Measurements from ENCODE around the gene KCNF1. TPM values are rescaled to one million over a fixed set of nuclear protein-coding genes. Genes with fewer than 3 reads are reported as not detected.

KCNF1 gene
- total RNA-seq, 8 experiments from 2014 or later, result 0.15 to 3.8 (median 1.6) TPM

- ATAC-seq (replicated peaks in 6 of 8), result no peak
- in situ Hi-C loops (cut with MboI; ENCODE audit: low pct_unique_long_range_greater_than_20kb in 2 of 9, low sequenced_read_pairs in 9 of 9, unreplicated experiment in 9 of 9), result no loop called here
- Histone ChIP-seq H3K4me1 (replicated peaks in 1 of 2) (peaks cover 22 to 34% of the 10 kb centered on the region in 2 donors), H3K4me3 (no peak overlapping the region), H3K27ac (no peak overlapping the region)
- 53 to 100% (median 80%) methylated on average over 1 to 10 of the region's 11 CpGs; no CpG with 5 or more reads in 4 of the 10 experiments for WGBS, 10 experiments
Measured at GRCh38 chr2:10933700-10934225, 22.0 kb downstream of the KCNF1 start.

DNA sequence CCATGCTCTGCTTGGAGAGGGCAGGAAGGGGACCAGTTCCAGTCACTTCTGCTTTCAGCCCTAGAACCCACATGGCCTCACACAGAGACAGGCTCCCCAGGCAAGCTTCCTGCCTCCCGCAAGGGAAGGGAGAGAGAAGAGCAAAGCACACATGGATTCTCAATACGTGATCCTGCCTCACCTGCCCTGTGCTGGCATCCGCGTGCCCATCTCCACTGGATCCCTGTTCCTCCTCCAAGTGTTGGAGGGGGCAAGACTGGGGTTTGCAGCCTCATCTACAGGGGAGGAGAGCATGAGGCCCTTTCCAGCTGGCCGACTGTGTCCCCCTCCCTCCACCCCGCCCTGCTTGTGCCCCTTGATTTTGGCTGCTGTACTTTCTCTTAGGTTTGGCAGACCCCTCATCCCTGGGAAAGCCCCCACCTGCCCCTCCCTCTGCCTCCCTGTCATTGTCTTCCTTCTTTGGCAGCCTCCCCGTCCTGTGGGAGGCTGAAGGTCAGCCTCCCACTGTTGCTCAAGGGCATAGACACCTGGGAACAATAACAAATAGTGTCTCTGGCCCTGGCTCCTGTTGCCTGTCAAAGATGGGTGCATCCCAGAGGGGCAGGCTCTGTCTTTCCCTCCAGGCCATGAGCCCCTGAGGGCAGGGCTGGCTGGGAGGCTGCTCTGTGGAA, 22.7 kb downstream of the KCNF1 start:
- H3K27ac ChIP-seq, result no peak overlapping the region
- ATAC-seq (replicated peaks in 6 of 8), result no peak
- no peak overlapping the region for H3K4me3 ChIP-seq
- 80 to 100% (median 95%) methylated on average over 1 to 2 of the region's 7 CpGs; no CpG with 5 or more reads in 6 of the 10 experiments for WGBS, 10 experiments
- in situ Hi-C loops (cut with MboI; ENCODE audit: low pct_unique_long_range_greater_than_20kb in 2 of 9, low sequenced_read_pairs in 9 of 9, unreplicated experiment in 9 of 9), result no loop called here
- H3K4me1 ChIP-seq (replicated peaks in 1 of 2), result peaks cover 22 to 34% of the 10 kb centered on the region in 2 donors

DNA sequence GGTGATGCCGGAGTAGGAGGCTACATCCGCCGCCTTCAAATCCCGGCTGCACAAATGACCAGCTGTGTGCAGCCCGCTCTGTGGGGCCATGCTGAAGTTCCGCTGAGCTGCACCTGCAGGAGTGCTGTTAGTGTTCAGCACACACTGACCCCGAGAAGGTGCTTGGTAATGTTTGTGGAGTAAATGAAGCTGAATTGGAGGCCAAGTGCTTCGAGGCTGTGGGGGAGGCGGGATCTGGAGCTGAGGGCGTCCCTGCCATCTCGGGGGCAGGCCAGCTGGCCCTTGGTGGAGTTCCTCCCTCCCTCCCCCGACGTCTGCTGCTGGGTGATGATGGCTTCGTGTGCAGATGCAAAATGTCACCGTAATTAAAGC, 23.2 kb downstream of the KCNF1 start:
- Histone ChIP-seq H3K4me1 (replicated peaks in 1 of 2) (peaks cover 22 to 34% of the 10 kb centered on the region in 2 donors), H3K4me3 (no peak overlapping the region), H3K27ac (no peak overlapping the region)
- ATAC-seq (replicated peaks in 6 of 8), result peak in 5 of 8 experiments; percentile 4 to 25 (median 18)
- in situ Hi-C loops (cut with MboI; ENCODE audit: low pct_unique_long_range_greater_than_20kb in 2 of 9, low sequenced_read_pairs in 9 of 9, unreplicated experiment in 9 of 9), result no loop called here
- 0 to 83% (median 40%) methylated on average over 1 to 5 of the region's 15 CpGs; no CpG with 5 or more reads in 5 of the 10 experiments for WGBS, 10 experiments

GRCh38 chr2:10935366-10935918, 23.7 kb downstream of the KCNF1 start:
- Histone ChIP-seq H3K4me1 (replicated peaks in 1 of 2) (peaks cover 22 to 34% of the 10 kb centered on the region in 2 donors), H3K4me3 (no peak overlapping the region), H3K27ac (no peak overlapping the region)
- WGBS, 10 experiments, result 50 to 91% (median 72%) methylated on average over 1 to 8 of the region's 18 CpGs; no CpG with 5 or more reads in 3 of the 10 experiments
- no peak for ATAC-seq (replicated peaks in 6 of 8)
- in situ Hi-C loops (cut with MboI; ENCODE audit: low pct_unique_long_range_greater_than_20kb in 2 of 9, low sequenced_read_pairs in 9 of 9, unreplicated experiment in 9 of 9), result no loop called here

- H3K27ac ChIP-seq, result no peak overlapping the region
- in situ Hi-C loops (cut with MboI; ENCODE audit: low pct_unique_long_range_greater_than_20kb in 2 of 9, low sequenced_read_pairs in 9 of 9, unreplicated experiment in 9 of 9), result no loop called here
- H3K4me1 ChIP-seq (replicated peaks in 1 of 2), result peaks cover 22 to 34% of the 10 kb centered on the region in 2 donors
- 38 to 65% (median 50%) methylated on average over 3 to 17 of the region's 17 CpGs for WGBS, 10 experiments
- H3K4me3 ChIP-seq, result no peak overlapping the region
- ATAC-seq (replicated peaks in 6 of 8), result peak; percentile 42 to 92 (median 87)
Measured at GRCh38 chr2:10935953-10936942, 24.5 kb downstream of the KCNF1 start.

- Histone ChIP-seq H3K27ac (no peak overlapping the region), H3K4me1 (replicated peaks in 1 of 2) (peaks cover 16 to 21% of the 10 kb centered on the region in 2 donors), H3K4me3 (no peak overlapping the region)
- in situ Hi-C loops (cut with MboI; ENCODE audit: low pct_unique_long_range_greater_than_20kb in 2 of 9, low sequenced_read_pairs in 9 of 9, unreplicated experiment in 9 of 9), result no loop called here
- no peak for ATAC-seq (replicated peaks in 6 of 8)
- WGBS, 10 experiments, result 67 to 100% (median 90%) methylated on average over 1 to 3 of the region's 3 CpGs; no CpG with 5 or more reads in 2 of the 10 experiments
Measured at GRCh38 chr2:10939058-10939457, 27.3 kb downstream of the KCNF1 start.

- WGBS, 10 experiments, result 0 to 95% (median 67%) methylated on average over 1 to 2 of the region's 2 CpGs; no CpG with 5 or more reads in 3 of the 10 experiments
- no peak for ATAC-seq (replicated peaks in 6 of 8)
- peaks cover 6 to 8% of the 10 kb centered on the region in 2 donors for H3K4me1 ChIP-seq (replicated peaks in 1 of 2)
- no peak overlapping the region for H3K4me3 ChIP-seq
- H3K27ac ChIP-seq, result no peak overlapping the region
- in situ Hi-C loops (cut with MboI; ENCODE audit: low pct_unique_long_range_greater_than_20kb in 2 of 9, low sequenced_read_pairs in 9 of 9, unreplicated experiment in 9 of 9), result no loop called here
Measured at GRCh38 chr2:10940596-10940995, 28.9 kb downstream of the KCNF1 start.

DNA sequence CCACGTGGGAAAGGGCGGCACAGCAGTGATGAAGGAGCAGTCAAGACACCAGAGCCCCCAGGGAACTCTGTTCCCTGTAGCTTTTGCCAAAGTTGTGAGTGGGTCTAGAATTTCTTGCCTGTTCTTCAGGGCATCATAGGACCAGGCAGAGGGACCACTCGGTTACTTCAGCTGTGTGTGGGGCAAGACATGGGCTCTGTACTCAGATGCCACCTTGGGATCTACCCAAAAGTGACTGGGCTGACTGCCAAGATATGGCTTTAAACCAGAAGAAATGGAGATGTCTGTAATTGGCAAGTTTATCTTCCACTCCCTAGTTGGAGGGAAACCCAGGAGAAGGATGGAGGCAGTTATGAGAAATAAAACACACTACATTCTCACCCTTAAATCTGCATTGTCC, 29.6 kb downstream of the KCNF1 start:
- ATAC-seq (replicated peaks in 6 of 8), result no peak
- WGBS, 10 experiments, result 17 to 100% (median 96%) methylated on average over 1 to 3 of the region's 3 CpGs; no CpG with 5 or more reads in 3 of the 10 experiments

DNA sequence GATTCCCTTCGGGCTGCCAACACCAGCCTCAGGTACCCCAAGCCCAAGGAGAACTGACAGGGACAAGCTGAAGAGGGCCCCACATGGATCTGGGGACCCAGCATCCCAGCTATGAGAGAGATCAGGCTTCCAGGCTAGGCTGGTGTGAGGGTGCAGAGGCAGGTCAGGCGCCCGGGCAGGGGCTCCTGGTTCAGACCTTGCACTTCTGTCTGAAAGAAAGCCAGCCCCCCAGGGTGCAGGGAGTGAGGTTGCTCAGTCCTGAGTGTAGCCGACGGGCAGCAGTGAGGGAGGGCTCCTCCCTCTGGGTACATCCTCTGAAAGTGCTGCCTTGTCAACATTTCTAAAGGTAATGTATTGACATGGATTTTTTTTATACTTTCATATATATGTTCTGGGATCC, 33.1 kb downstream of the KCNF1 start:
- Histone ChIP-seq H3K4me3 (no peak overlapping the region), H3K4me1 (replicated peaks in 1 of 2) (peaks cover 0 to 12% of the 10 kb centered on the region in 2 donors), H3K27ac (no peak overlapping the region)
- WGBS, 10 experiments, result 40 to 85% (median 75%) methylated on average over 2 to 4 of the region's 5 CpGs; no CpG with 5 or more reads in 6 of the 10 experiments
- in situ Hi-C loops (cut with MboI; ENCODE audit: low pct_unique_long_range_greater_than_20kb in 2 of 9, low sequenced_read_pairs in 9 of 9, unreplicated experiment in 9 of 9), result no loop called here
- no peak for ATAC-seq (replicated peaks in 6 of 8)

More for the DNA sequence above, 29.6 kb downstream of the KCNF1 start:
- peaks cover 0 to 2% of the 10 kb centered on the region in 2 donors for H3K4me1 ChIP-seq (replicated peaks in 1 of 2)
- in situ Hi-C loops (cut with MboI; ENCODE audit: low pct_unique_long_range_greater_than_20kb in 2 of 9, low sequenced_read_pairs in 9 of 9, unreplicated experiment in 9 of 9), result no loop called here
- H3K4me3 ChIP-seq, result no peak overlapping the region
- no peak overlapping the region for H3K27ac ChIP-seq

GRCh38 chr2:10946394-10946793, 34.7 kb downstream of the KCNF1 start:
- 42 to 100% (median 81%) methylated on average over 1 to 6 of the region's 6 CpGs; no CpG with 5 or more reads in 2 of the 10 experiments for WGBS, 10 experiments
- in situ Hi-C loops (cut with MboI; ENCODE audit: low pct_unique_long_range_greater_than_20kb in 2 of 9, low sequenced_read_pairs in 9 of 9, unreplicated experiment in 9 of 9), result no loop called here
- H3K4me1 ChIP-seq (replicated peaks in 1 of 2), result peaks cover 0 to 12% of the 10 kb centered on the region in 2 donors
- no peak overlapping the region for H3K27ac ChIP-seq
- H3K4me3 ChIP-seq, result no peak overlapping the region
- no peak for ATAC-seq (replicated peaks in 6 of 8)

- Histone ChIP-seq H3K27ac (no peak overlapping the region), H3K4me1 (replicated peaks in 1 of 2) (peaks cover 0 to 12% of the 10 kb centered on the region in 2 donors), H3K4me3 (no peak overlapping the region)
- 10 to 89% (median 45%) methylated on average over 2 to 10 of the region's 10 CpGs; no CpG with 5 or more reads in 1 of the 10 experiments for WGBS, 10 experiments
- in situ Hi-C loops (cut with MboI; ENCODE audit: low pct_unique_long_range_greater_than_20kb in 2 of 9, low sequenced_read_pairs in 9 of 9, unreplicated experiment in 9 of 9), result no loop called here
- peak; percentile 44 to 98 (median 91) for ATAC-seq (replicated peaks in 6 of 8)
Measured at GRCh38 chr2:10947005-10947440, 35.3 kb downstream of the KCNF1 start.

DNA sequence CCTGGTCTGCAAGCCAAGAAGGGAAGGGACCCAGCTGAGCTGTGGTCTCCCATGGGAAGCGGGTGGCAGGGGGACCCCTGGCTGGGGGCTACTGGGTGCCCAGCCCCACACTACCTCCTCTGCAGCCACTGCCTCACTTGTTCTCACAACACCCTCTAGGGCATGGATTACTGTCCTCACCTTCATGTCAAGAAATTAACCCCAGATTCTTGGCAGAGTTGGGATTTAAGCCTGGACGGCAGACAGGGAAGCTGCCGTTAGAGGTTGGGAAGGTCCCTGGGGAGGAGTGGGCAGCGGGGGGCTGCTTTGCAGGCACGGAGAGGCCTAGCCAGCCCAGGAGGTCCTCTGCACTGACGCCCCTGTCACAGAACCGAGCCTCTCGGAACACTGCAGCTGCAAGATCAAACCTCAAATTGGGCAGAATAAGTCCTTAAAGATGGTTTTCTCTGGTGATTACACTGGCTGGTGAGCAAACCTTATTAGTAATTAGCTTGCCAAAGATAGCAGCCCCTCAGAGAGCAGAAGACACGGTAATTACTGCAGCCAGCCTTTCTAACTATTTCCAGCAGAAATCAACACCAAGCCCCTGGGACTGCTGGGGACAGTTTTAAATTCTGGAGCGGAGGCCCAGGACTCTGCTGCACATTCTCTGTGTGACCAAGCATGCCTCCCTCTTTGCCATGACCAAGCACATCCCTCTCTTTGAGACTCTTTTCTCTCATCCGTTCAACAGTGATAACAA, 35.9 kb downstream of the KCNF1 start:
- 14 to 100% (median 70%) methylated on average over 1 to 8 of the region's 11 CpGs; no CpG with 5 or more reads in 3 of the 10 experiments for WGBS, 10 experiments
- in situ Hi-C loops (cut with MboI; ENCODE audit: low pct_unique_long_range_greater_than_20kb in 2 of 9, low sequenced_read_pairs in 9 of 9, unreplicated experiment in 9 of 9), result no loop called here
- Histone ChIP-seq H3K4me3 (no peak overlapping the region), H3K4me1 (replicated peaks in 1 of 2) (peaks cover 0 to 12% of the 10 kb centered on the region in 2 donors), H3K27ac (no peak overlapping the region)
- ATAC-seq (replicated peaks in 6 of 8), result peak in 4 of 8 experiments; percentile 8 to 16 (median 14)

Data from motor neuron (in vitro differentiated cells).